GM18505 (cell line): ENCODE data around the gene CIAO3.
"Not testable (repeated sequence)": the region's sequence is repeated elsewhere in the genome, so short reads cannot be mapped to it uniquely, and the experiment has no call there.

Source experiments
- ATAC-seq: cut with Tn5 transposase; IDR thresholded peaks from one replicate; pipeline ENCODE4 v1.9.1; 2021; ENCODE audit not compliant: unreplicated experiment
- POLR2A ChIP-seq: IDR thresholded peaks from 4 replicates; pipeline ENCODE4 v1.6.1; 2011; ENCODE audit warnings: borderline replicate concordance; ENCODE audit not compliant: insufficient read depth, insufficient read length; ENCODE audit errors: extremely low read depth

Gene CIAO3

GRCh38 chr16:694863-695354 is 45.9 kb downstream of the CIAO3 start:
- ATAC-seq = no peak
- TF ChIP-seq POLR2A = no peak

DNA sequence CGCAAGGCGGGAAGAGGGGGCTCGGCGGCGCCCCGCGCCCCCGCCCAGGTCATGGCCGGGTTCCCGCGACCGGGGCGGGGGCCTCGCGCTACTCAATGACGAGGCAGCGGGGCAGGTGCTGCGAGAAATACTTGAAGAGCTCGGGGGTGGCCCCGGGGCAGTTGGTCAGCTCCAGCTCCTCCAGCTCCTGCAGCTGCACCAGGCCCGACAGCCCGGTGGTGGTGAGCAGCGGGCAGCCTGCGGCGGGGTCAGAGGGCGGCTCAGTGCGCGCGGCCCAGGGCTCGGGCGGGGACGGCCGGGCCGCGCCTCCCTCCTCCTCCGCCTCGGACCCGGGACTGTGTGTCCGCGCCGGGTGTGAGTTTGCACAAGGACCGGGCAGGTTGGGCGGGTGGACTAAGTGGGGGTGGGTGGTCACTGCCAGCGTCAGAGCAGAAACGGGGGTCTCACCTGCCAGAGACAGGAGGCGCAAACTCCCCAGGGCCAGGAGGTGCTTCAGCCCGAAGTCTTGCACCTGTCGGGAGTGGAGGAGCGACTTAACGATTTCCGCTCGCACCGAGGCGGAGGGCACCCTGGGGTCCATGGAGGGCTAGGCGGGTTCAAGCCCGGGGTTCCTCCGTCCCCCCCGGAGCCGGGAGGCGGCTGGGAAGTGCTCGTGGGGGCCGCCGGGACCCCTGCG is 46.5 kb downstream of the CIAO3 start:
- no peak for ATAC-seq
- TF ChIP-seq POLR2A = no peak

- no peak for TF ChIP-seq POLR2A
- ATAC-seq = no peak
These were observed 47.0 kb downstream of the CIAO3 start for GRCh38 chr16:693766-694165.

GRCh38 chr16:693364-693763 is 47.4 kb downstream of the CIAO3 start:
- no peak for ATAC-seq

DNA sequence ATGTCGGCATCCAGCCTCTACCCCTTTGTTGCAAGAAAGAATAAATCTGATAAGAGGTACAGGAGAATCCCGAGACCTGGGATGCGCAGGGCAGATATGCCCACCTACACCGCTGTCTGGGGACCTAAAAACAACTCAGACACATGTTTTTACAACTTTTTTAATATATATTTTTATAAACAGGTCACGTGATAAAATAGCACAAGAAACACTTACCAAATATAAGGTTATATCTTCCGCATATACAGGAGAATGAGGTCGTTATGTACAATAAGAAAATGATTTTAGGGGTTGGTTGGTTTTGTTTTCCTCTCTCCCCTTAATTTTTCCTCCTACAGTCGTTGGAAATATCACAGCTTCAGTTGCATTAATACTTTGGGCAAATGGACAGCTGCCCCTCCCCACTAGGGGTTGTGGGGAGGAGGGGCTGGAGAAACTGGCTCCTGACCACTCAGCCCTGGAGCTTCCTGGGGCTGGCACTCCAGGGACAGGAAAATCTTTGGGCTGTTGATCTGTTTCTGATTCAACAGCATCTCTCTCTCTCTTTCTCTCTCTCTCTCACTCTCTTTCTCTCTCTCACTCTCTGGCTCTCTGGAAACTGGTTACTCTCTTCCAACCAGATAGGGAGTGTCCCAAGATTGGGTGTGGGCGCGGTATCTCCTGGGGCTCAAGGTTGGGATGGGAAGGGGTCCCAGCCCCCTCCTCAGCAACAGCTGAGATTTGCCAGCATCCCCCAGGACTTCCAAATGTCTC is 48.3 kb downstream of the CIAO3 start:
- no peak for TF ChIP-seq POLR2A
- no peak for ATAC-seq

More at GRCh38 chr16:693364-693763, 47.4 kb downstream of the CIAO3 start:
- no peak for TF ChIP-seq POLR2A

- not testable (repeated sequence) for ATAC-seq
These were observed 49.6 kb downstream of the CIAO3 start for GRCh38 chr16:691242-691641.

DNA sequence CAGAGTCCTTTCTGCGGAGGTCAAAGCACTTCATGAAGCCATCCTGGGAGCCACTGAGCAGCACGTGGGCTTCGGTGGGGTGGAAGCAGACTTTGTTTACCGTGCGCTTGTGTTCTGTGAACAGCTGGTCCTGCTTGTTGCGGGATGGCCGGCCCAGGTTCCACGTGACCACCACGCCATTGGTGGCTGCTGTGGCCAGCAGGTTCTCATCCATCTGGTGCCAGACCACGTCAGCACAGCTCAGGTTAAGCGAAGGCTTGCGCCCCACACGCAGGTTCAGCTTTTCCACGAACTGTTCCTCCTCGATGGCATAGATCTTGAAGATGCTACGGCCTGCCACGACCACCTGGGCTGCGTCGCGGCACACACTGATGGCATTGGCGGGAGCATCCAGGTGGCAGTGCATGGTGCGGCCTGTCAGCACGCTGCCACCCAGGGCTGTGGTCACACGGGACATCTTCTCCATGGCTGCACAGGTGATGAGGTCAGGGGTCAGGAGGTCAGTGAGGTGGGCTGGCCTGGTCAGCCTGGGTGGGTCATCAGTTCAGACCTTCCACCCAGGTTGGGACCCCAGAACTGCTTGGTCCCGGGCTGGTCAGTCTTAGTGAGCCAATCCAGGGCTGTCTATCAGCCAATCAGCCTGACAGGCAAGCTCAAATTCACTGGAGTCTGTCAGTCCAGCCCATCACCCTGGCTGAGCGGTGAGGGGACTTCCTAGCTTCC is 51.5 kb downstream of the CIAO3 start:
- TF ChIP-seq POLR2A = peak; percentile 21
- ATAC-seq = no peak

GRCh38 chr16:687499-687898 is 53.3 kb downstream of the CIAO3 start:
- no peak for ATAC-seq

DNA sequence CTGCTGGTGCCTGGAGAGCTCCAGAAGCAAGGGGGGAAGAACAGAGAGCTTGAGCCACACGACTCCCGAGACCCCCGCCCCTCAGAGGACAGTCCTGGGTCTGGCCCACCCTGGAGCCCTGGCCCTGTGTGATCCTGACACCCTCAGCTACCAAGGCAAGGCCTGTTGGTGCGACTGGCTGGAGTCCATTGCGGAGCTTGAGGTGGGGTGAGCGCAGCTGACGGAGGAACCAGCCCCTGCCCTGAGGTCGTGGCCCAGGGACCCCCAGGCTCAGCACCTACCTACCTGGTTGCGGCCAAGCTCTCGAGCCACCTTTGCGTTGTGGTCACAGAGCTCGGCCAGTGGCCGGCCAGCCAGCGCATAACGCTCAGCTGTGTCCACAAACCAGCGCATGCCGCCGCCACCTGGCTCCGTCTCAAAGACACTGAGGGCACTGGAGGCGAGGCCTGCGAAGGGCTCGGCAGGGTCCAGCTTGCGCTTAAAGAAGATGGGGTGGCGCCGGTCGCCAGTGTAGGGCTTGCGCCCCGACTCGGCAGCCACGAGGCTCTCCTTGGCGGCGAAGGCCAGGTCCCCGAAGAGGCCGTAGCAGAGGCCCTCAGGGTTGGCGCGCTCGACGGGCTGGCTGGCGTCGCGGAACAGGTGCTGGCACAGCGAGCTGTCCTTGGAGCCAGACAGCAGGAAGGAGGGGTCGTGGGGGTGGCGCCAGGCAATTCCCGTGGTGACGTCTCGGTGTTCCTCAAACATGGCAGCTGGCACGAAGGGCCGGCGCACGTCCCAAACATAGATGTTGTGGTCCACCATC is 54.1 kb downstream of the CIAO3 start:
- no peak for ATAC-seq
- TF ChIP-seq POLR2A = no peak

More at GRCh38 chr16:687499-687898, 53.3 kb downstream of the CIAO3 start:
- no peak for TF ChIP-seq POLR2A

- no peak for ATAC-seq
- no peak for TF ChIP-seq POLR2A
These were observed 54.8 kb downstream of the CIAO3 start for GRCh38 chr16:685967-686366.

DNA sequence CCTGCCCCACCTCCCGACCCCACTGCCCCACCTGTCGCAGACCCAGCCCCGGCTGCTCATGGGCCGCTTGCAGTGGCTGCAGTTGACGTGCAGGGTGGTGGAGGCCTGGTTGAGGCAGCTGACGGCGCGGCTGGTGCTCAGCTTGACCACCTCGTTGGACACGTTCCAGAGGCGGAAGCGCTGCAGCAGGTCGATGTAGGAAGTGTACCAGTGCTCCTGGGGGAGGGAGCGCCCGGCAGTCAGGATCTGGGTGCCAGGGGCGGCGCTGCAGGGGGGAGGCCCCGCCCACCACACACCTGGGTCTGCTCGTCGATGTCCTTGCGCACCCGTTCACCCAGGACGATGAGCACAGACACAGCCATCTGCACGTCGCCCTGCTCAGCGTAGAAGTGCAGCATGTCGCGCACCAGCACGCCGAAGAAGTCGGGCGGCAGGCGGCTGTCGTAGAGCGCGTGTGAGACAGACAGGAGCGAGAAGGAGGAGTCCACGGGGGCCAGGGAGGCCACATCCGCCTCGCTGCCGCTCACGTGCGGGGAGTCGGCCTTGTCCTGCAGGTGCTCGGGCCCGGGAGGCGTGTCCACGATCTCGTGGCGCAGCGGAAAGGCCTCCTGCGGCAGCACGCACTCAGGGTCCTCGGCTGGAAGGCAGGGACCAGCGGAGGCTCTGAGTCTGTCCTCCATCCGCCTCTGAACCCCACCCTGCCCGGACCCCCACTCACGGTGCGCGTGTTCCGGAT is 55.7 kb downstream of the CIAO3 start:
- no peak for ATAC-seq
- TF ChIP-seq POLR2A = no peak

GRCh38 chr16:684071-684794 is 56.6 kb downstream of the CIAO3 start, which contains the start of gene JMJD8:
Gene JMJD8, minus strand, starts transcription at chr16:684334. Its CDS starts 15 bp downstream, at chr16:684319.
- ATAC-seq = peak; percentile 50
- TF ChIP-seq POLR2A = peak; percentile 90
